HK-2 (cell line): ENCODE measurements around the gene MEN1.

Experiments used
- DNase-seq: peaks from one replicate; pipeline ENCODE4 v3.0.0-alpha.2; 2018; ENCODE audit not compliant: unreplicated experiment

Gene MEN1

GRCh38 chr11:64801561-64802369 lies 8.6 kb downstream of the MEN1 start:
- DNase-seq, result no peak

DNA sequence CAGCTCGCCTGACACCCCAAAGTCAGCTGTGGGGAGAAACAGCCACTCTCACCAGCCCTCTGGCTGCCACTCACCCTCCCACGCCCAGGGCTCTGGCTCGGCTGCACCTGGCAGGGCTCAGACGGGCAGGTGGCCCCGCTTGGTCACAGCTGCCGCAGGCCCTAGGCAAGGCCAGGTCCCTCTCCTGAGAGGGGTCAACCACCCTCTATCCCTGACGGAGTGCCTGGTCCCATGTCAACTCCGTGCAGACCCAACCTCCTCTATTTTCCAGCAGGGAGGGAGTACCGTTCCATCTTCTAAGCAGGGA lies 9.2 kb downstream of the MEN1 start:
- DNase-seq, result no peak

- DNase-seq, result no peak
Measured at GRCh38 chr11:64800303-64801157, 9.8 kb downstream of the MEN1 start.

- no peak for DNase-seq
Measured at GRCh38 chr11:64799623-64800302, 10.6 kb downstream of the MEN1 start.

DNA sequence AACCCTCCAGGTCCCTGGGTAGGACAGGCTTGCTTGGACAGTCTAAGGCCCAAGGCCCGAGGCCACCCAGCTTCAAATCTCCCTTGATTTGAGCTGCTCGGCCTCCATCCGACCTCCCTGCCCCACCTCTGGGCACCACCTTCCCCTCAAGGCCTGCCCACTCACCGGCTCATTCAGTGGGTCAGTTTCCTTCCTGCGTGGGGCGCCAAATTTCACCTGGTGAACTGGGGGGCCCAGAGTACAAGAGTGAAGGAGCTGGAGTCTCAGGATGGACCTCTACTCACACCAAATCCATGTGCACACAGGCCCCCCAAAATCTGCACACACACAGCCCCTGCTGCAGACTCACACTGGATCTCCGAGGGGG lies 11.1 kb downstream of the MEN1 start:
- DNase-seq, result no peak

GRCh38 chr11:64796757-64797541 lies 13.4 kb downstream of the MEN1 start:
- DNase-seq, result no peak

DNA sequence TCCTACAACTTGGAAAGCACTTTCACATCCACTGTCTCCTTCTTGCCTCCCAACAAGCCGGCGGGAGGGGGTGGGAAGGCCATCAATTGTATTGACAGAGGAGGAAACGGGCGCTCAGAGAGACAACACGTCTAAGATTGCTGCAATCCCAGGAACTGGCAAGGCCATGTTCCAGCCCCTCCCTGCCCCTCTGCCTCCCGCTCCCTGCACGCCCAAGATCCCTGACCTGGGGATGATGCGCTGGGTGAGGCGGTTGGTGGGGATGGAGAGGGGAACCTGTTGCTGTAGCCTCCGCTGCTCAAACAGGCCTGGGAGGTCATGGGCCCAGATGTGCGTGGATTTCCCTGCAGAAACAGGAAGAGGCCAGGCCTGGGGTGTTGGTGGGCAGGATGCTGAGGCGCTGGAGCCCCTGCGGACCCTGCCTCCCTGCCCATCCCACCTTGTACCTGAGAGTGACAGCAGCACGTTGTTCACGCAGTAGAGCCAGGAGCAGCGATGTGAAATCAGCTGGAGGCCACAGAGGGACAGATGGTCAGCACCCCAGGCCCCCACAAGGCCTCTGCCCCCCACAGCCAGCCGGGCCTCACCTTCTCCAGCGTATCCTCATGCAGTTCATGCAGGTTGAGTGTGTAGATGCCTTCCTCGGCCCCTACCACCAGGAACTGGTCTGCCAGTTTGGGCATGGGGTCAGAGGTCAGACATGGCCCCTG lies 14.1 kb downstream of the MEN1 start:
- no peak for DNase-seq

DNA sequence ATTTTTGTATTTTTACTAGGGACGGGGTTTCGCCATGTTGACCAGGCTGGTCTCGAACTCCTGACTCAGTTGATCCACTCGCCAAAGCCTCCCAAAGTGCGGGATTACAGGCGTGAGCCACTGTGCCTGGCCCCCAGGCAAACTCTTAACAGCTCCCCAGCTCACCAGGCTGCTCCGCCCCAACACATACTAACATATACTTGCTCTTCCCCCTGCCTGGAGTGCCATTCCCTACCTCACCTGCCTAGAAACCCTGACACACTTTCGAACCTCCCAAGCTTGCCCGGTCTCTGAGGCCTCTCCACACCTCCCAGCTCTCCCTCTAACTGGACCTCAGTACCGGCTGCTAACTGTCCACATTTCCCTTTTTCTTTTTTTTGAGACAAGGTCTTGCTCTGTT lies 15.8 kb downstream of the MEN1 start:
- DNase-seq, result no peak

- DNase-seq, result no peak
Measured at GRCh38 chr11:64793271-64794160, 16.8 kb downstream of the MEN1 start.

DNA sequence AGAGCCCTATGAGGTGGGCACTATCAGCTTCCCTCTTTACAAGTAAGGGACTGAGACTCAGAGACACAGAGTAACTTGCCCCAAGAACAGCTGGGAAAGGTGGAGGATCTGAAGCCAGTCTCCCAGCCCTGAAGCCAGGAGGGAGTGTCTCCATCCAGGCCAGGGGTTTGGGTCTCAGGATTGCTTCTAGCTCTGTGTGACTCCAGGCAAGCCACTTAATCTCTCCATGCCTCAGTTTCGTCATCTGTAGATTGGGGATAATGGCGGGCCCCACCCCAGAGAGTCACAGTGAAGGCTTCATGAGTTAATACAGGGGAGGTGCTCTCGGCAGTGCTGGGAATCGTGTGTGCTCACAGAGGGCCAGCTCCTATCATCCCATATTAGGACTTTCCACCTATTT lies 17.9 kb downstream of the MEN1 start:
- no peak for DNase-seq

GRCh38 chr11:64791781-64792291 lies 18.5 kb downstream of the MEN1 start:
- DNase-seq, result no peak

DNA sequence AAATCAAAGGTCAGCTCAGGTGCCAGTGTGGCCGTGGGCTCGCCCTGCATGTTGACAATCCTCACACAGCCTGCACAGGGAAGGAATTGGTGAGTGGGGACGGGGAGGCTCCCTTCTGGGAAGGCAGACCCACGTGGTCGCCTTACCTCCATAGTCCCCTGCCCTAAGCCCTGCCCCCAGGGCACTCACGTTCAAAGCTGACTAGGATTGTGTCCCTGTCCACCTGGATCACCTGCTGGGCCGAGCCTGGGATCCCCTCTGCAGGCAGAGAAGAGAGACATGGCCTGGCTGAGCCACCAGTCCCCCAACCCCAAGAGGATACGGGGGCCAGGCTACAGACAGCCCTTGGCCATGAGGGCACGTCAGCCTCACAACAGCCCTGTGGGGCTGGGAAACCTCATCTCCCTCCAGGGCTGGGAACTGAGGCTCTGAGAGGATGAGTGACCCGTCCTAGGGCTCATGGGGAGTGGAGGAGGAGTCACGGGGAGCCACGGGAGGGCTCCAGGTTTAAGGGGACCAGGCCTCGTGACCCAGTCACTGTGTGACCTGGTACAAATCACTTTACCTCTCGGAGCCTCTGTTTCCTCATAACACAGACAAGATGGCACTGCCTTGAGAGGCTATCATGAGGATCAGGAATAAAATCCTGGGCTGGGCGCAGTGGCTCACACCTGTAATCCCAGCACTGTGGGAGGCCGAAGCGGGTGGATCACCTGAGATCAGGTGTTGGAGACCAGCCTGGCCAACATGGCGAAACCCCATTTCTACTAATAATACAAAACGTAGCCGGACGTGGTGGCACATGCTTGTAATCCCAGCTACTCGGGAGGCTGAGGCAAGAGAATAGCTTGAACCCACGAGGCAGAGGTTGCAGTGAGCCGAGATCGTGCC lies 19.9 kb downstream of the MEN1 start:
- no peak for DNase-seq

GRCh38 chr11:64789331-64790204 lies 20.8 kb downstream of the MEN1 start:
- no peak for DNase-seq

DNA sequence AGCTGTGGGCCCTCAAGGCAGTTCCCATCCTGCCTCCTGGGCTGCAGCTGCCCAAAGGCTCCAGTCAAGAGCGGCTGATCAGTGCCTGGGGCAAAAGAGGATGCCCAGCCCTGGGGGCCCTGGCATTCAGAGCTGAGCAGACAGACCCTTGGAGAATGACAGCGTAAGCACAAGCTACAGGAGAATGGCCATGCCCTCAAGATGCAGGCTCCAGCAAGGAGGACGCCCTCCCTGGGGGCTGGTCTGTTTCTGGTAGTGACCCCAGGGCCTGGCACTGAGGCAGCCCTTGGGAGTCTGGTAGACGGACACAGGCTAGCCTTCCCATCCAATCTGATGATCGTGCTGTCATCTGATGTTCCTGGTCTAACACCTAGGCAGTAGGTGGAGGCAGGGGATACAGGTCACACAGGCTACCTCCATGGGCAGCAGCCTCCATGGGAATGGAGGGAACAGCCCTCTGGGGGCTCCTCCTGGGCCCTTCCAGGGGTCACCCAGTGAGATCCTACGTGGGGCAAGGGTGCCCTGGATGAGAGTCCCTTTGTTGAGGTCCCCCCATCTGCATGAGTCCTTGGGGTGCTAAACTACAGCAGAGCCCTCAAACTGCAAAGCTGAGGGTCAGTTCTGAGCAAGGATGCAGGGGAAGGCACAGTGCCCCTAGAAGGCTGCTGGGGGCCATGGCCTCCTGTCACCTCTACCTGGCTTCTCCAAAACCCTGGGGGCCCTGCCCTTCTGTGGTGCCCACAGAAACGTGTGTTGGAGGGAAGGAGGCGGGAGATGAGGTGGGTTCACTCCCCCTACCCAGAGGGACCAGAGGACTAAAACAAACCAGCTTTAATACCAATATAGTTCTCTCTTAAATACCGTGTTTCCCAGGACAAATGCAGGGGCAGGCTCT lies 21.8 kb downstream of the MEN1 start:
- no peak for DNase-seq

GRCh38 chr11:64787526-64788320 lies 22.6 kb downstream of the MEN1 start:
- DNase-seq, result no peak

DNA sequence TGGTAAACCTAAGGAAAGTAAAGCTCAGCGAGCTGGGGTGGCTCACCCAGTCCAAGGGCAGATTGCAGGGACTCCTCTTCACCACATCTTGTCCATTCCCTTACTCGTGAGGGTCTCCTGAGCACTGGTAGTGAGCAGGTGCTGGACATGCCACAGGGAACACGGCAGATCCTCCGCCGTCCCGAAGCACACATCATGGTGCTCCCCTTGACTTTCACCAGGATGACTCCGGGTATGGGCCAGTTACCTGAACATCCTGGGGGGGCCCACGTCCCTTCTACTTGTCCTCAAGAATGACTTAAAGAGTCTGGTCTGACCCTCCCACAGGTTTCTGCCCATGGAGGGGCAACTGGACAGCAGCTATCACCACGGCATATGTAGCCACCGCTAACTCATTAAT lies 24.0 kb downstream of the MEN1 start:
- DNase-seq, result no peak
